BJ (cell line): ENCODE measurements around the gene NCR2. TPM values are rescaled to one million over a fixed set of nuclear protein-coding genes. Genes with fewer than 3 reads are reported as not detected.
A peak's percentile ranks its signal among the peaks of the same experiment; 100 is the strongest.

Experiments
- CTCF ChIA-PET: fragments of 350-600 bp; formaldehyde crosslinking; extraction: SDS; loops from one replicate; lab custom pipeline; 2021; ENCODE audit warnings: antibody characterized with exemption, inconsistent platforms; lab: Yijun Ruan, JAX
- POLR2A ChIA-PET: fragments of 300-600 bp; sonication (Branson Sonifier 250); formaldehyde crosslinking; extraction: SDS; loops from one replicate; lab custom pipeline; 2021; ENCODE audit warnings: antibody characterized with exemption; lab: Charles Lee
- DNase-seq: peaks from one replicate; pipeline ENCODE4 v3.0.0-alpha.2; 2011; ENCODE audit warnings: low read depth
- H3K27me3 ChIP-seq: 2 replicates; pipeline ENCODE4 v1.6.0; 2011; ENCODE audit warnings: low read length; ENCODE audit not compliant: control insufficient read depth, insufficient read depth
- H3K36me3 ChIP-seq: 2 replicates; pipeline ENCODE4 v1.5.1; 2011; ENCODE audit warnings: low read length; ENCODE audit not compliant: control insufficient read depth, insufficient read depth
- H3K4me3 ChIP-seq: 2 replicates; pipeline ENCODE4 v1.5.1; 2011; ENCODE audit warnings: low read depth, mild to moderate bottlenecking, control low read depth, low read length
- CTCF ChIP-seq: IDR thresholded peaks from 2 replicates; pipeline ENCODE4 v1.5.1; 2011; ENCODE audit warnings: low read depth, mild to moderate bottlenecking, control low read depth, inconsistent platforms, low read length, moderate library complexity; ENCODE audit not compliant: insufficient read depth
- polyA plus RNA-seq: library from polyadenylated mRNA; depleted of rRNA; stranded (reverse); fragments of >200 nt; gene quantifications from 2 replicates; pipeline ENCODE4 v1.2.3, GENCODE V29; 2011

The NCR2 gene
- polyA plus RNA-seq, 1 experiment = not detected

GRCh38 chr6:41318654-41319565 lies 16.5 kb upstream of the NCR2 start:
- CTCF ChIA-PET = interaction anchor here (0.6 to 3.3 kb wide), 31 partner anchors 8 to 364 kb away, joined by 3 to 28 read pairs (median 4); no protein-coding TSS in a partner anchor
- Histone ChIP-seq H3K4me3 (peak overlapping the region; percentile 29), H3K27me3 (peaks cover 4% of the 10 kb centered on the region), H3K36me3 (no peaks in the 10 kb centered on the region)
- peak; percentile 1 for DNase-seq
- peak; percentile 100 for TF ChIP-seq CTCF
- POLR2A ChIA-PET = no interaction called here

GRCh38 chr6:41321183-41321582 lies 14.2 kb upstream of the NCR2 start:
- POLR2A ChIA-PET = interaction anchor here (0.6 kb wide), 1 partner anchor 64 kb away, joined by 4 read pairs; no protein-coding TSS in a partner anchor
- DNase-seq = no peak
- Histone ChIP-seq H3K36me3 (no peaks in the 10 kb centered on the region), H3K27me3 (peaks cover 9% of the 10 kb centered on the region), H3K4me3 (no peak overlapping the region)
- TF ChIP-seq CTCF = no peak
- CTCF ChIA-PET = interaction anchor here (0.6 to 3.3 kb wide), 9 partner anchors 9 to 471 kb away, joined by 3 to 28 read pairs (median 6); no protein-coding TSS in a partner anchor

- no peak for TF ChIP-seq CTCF
- H3K4me3 ChIP-seq = no peak overlapping the region
- H3K36me3 ChIP-seq = no peaks in the 10 kb centered on the region
- CTCF ChIA-PET = no interaction called here
- DNase-seq = no peak
- POLR2A ChIA-PET = no interaction called here
- H3K27me3 ChIP-seq = peaks cover 14% of the 10 kb centered on the region
Observed at GRCh38 chr6:41325446-41326066, 9.9 kb upstream of the NCR2 start.

GRCh38 chr6:41326092-41326491 lies 9.3 kb upstream of the NCR2 start:
- no peak for TF ChIP-seq CTCF
- ChIA-PET POLR2A (no interaction called here), CTCF (no interaction called here)
- Histone ChIP-seq H3K36me3 (no peaks in the 10 kb centered on the region), H3K27me3 (peaks cover 14% of the 10 kb centered on the region), H3K4me3 (no peak overlapping the region)
- DNase-seq = no peak

- TF ChIP-seq CTCF = no peak
Observed at GRCh38 chr6:41327177-41327576, 8.2 kb upstream of the NCR2 start.

More at GRCh38 chr6:41327177-41327576, 8.2 kb upstream of the NCR2 start:
- no peaks in the 10 kb centered on the region for H3K36me3 ChIP-seq
- DNase-seq = no peak
- H3K27me3 ChIP-seq = peaks cover 14% of the 10 kb centered on the region
- CTCF ChIA-PET = no interaction called here
- POLR2A ChIA-PET = no interaction called here
- no peak overlapping the region for H3K4me3 ChIP-seq
